Ascending aorta (tissue), 2 donors: ENCODE results near the gene CLPTM1L. TPM values are rescaled to one million over a fixed set of nuclear protein-coding genes. Genes with fewer than 3 reads are reported as not detected.
"Not testable (repeated sequence)": the region's sequence is repeated elsewhere in the genome, so short reads cannot be mapped to it uniquely, and the experiment has no call there.

ENCODE experiments used
- DNase-seq, 2 donors: peaks; one replicate each; pipeline ENCODE4 v3.0.0-alpha.2; 2019; ENCODE audit warnings: low spot score in 2 of 2
- H3K27ac ChIP-seq, 2 donors: fragments of 200-600 bp; sonication (generic); one replicate each; pipeline ENCODE4 v1.5.1; 2016 to 2017; ENCODE audit warnings: mild to moderate bottlenecking in 1 of 2
- H3K27me3 ChIP-seq: fragments of 200-600 bp; sonication (generic); one replicate; pipeline ENCODE4 v1.5.1; 2017
- H3K36me3 ChIP-seq, 2 donors: fragments of 200-600 bp; sonication (generic); one replicate each; pipeline ENCODE4 v1.5.1; 2016
- H3K4me1 ChIP-seq, 2 donors: fragments of 200-600 bp; sonication (generic); one replicate each; pipeline ENCODE4 v1.5.1; 2016 to 2017; ENCODE audit warnings: mild to moderate bottlenecking in 1 of 2
- H3K4me3 ChIP-seq, 2 donors: fragments of 200-600 bp; sonication (generic); one replicate each; pipeline ENCODE4 v1.5.1; 2016 to 2017; ENCODE audit warnings: mild to moderate bottlenecking in 1 of 2
- H3K9me3 ChIP-seq, 2 donors: fragments of 200-600 bp; sonication (generic); one replicate each; pipeline ENCODE4 v1.5.1; 2016
- CTCF ChIP-seq, 3 experiments: fragments of 200-600 bp in 2 of 3; fragments of 450-650 bp in 1 of 3; sonication (generic) in 2 of 3; IDR thresholded peaks; one replicate each; pipeline ENCODE4 v1.5.1; 2016 to 2019; ENCODE audit warnings: antibody characterized with exemption in 3 of 3, mild to moderate bottlenecking in 1 of 3, moderate library complexity in 1 of 3
- intact Hi-C: fragments of 100-400 bp; cut with DNase I; formaldehyde crosslinking; loops from one replicate; pipeline ENCODE4 v1.15.1; 2023
- total RNA-seq: library from RNA; depleted of rRNA; stranded (reverse); fragments of >200 nt; gene quantifications from one replicate; pipeline ENCODE4 v1.1.0, GENCODE V29; 2016

Gene CLPTM1L
- total RNA-seq, 1 donor from 2014 or later: 23.6 TPM

GRCh38 chr5:1292139-1292538 is 52.8 kb downstream of the CLPTM1L start:
- Histone ChIP-seq H3K27me3 (no peaks in the 10 kb centered on the region), H3K9me3 (peaks cover 0 to 4% of the 10 kb centered on the region in 2 donors), H3K4me1 (no peaks in the 10 kb centered on the region), H3K27ac (no peak overlapping the region), H3K36me3 (no peaks in the 10 kb centered on the region), H3K4me3 (no peak overlapping the region)
- DNase-seq: no peak
- intact Hi-C loops: no loop called here
- TF ChIP-seq CTCF (IDR thresholded peaks at IDR 0.05): no peak

GRCh38 chr5:1291611-1292080 is 53.3 kb downstream of the CLPTM1L start:
- no peaks in the 10 kb centered on the region for H3K4me1 ChIP-seq
- intact Hi-C loops: no loop called here
- no peak overlapping the region for H3K4me3 ChIP-seq
- H3K27me3 ChIP-seq: no peaks in the 10 kb centered on the region
- peak in 1 of 2 donors; percentile 44 for DNase-seq
- H3K36me3 ChIP-seq: no peaks in the 10 kb centered on the region
- peaks cover 0 to 4% of the 10 kb centered on the region in 2 donors for H3K9me3 ChIP-seq
- TF ChIP-seq CTCF (IDR thresholded peaks at IDR 0.05): no peak
- H3K27ac ChIP-seq: no peak overlapping the region

GRCh38 chr5:1290956-1291355 is 53.9 kb downstream of the CLPTM1L start:
- H3K4me1 ChIP-seq, H3K36me3 ChIP-seq, H3K27ac ChIP-seq, DNase-seq, intact Hi-C loops, H3K27me3 ChIP-seq, H3K4me3 ChIP-seq, H3K9me3 ChIP-seq: not testable (repeated sequence)

- H3K27ac ChIP-seq, H3K27me3 ChIP-seq: not testable (repeated sequence)
Measured at GRCh38 chr5:1289559-1289958, 55.3 kb downstream of the CLPTM1L start.

GRCh38 chr5:1288439-1289335 is 56.2 kb downstream of the CLPTM1L start:
- TF ChIP-seq CTCF (IDR thresholded peaks at IDR 0.05): no peak
- H3K36me3 ChIP-seq: no peaks in the 10 kb centered on the region
- peaks cover 0 to 4% of the 10 kb centered on the region in 2 donors for H3K9me3 ChIP-seq
- intact Hi-C loops: no loop called here
- peak in 1 of 2 donors; percentile 59 for DNase-seq
- H3K27ac ChIP-seq: no peak overlapping the region
- H3K4me1 ChIP-seq: no peaks in the 10 kb centered on the region
- H3K4me3 ChIP-seq: no peak overlapping the region
- H3K27me3 ChIP-seq: no peaks in the 10 kb centered on the region

More at GRCh38 chr5:1289559-1289958, 55.3 kb downstream of the CLPTM1L start:
- H3K4me1 ChIP-seq, H3K9me3 ChIP-seq, intact Hi-C loops, H3K4me3 ChIP-seq, H3K36me3 ChIP-seq, DNase-seq: not testable (repeated sequence)

GRCh38 chr5:1285883-1286291 is 59.0 kb downstream of the CLPTM1L start:
- DNase-seq: peak in 1 of 2 donors; percentile 53
- Histone ChIP-seq H3K4me3 (no peak overlapping the region), H3K36me3 (no peaks in the 10 kb centered on the region), H3K9me3 (peaks cover 0 to 4% of the 10 kb centered on the region in 2 donors), H3K27me3 (no peaks in the 10 kb centered on the region), H3K27ac (no peak overlapping the region), H3K4me1 (no peaks in the 10 kb centered on the region)
- TF ChIP-seq CTCF (IDR thresholded peaks at IDR 0.05): no peak
- intact Hi-C loops: no loop called here
